Smooth muscle cell of the umbilical artery (primary cell): ENCODE results near the gene RAB3D. TPM values are rescaled to one million over a fixed set of nuclear protein-coding genes. Genes with fewer than 3 reads are reported as not detected.

ENCODE experiments used
- total RNA-seq: library from RNA; depleted of rRNA; stranded (reverse); fragments of >200 nt; gene quantifications from 2 replicates; pipeline ENCODE4 v1.2.3, GENCODE V29; 2014

The RAB3D gene
- 3.5 and 8.0 TPM in 2 replicates for total RNA-seq

GRCh38 chr19:11339254-11340098 lies at the start of gene RAB3D:
RAB3D (minus strand) TSS chr19:11339657; CDS start chr19:11337399, 2,258 bp downstream.

GRCh38 chr19:11374433-11375142 lies 35.1 kb upstream of the RAB3D start, which contains the start of gene SWSAP1:
SWSAP1 (plus strand) TSS chr19:11374666; CDS start chr19:11374681, 15 bp downstream.

GRCh38 chr19:11355160-11356073 lies 16.0 kb upstream of the RAB3D start, which contains the start of gene PLPPR2:
PLPPR2 (plus strand) TSS chr19:11355432; CDS start chr19:11357674, 2,242 bp downstream.

GRCh38 chr19:11346104-11346940 lies 6.9 kb upstream of the RAB3D start, which contains the start of the genes CCDC159 and TMEM205:
CCDC159 (plus strand) TSS chr19:11346519; CDS start chr19:11346607, 88 bp downstream.
TMEM205 (minus strand) TSS chr19:11346268; CDS start chr19:11345619, 649 bp downstream.

GRCh38 chr19:11295665-11296245 lies 43.7 kb downstream of the RAB3D start, which contains the start of gene TSPAN16:
TSPAN16 (plus strand) TSS chr19:11296160; CDS start chr19:11296298, 138 bp downstream.

Other genes with a start within 250 kb of the RAB3D start
- 3.9 and 16.1 TPM in 2 replicates for gene SPC24, start 183.9 kb downstream of the RAB3D start, total RNA-seq
- gene KANK2, start 142.1 kb downstream of the RAB3D start, total RNA-seq: 165 and 167 TPM in 2 replicates
- gene ANGPTL8, start 100.0 kb downstream of the RAB3D start, total RNA-seq: not detected in 2 replicates
- 11.0 and 20.7 TPM in 2 replicates for gene DOCK6, start 77.1 kb downstream of the RAB3D start, total RNA-seq
- gene TSPAN16, start 43.5 kb downstream of the RAB3D start, total RNA-seq: not detected in 2 replicates
- gene TMEM205, start 6.6 kb upstream of the RAB3D start, total RNA-seq: 49.0 and 103 TPM in 2 replicates
- 4.4 and 10.4 TPM in 2 replicates for gene CCDC159, start 6.9 kb upstream of the RAB3D start, total RNA-seq
- gene PLPPR2, start 15.8 kb upstream of the RAB3D start, total RNA-seq: 20.5 and 22.4 TPM in 2 replicates
- gene SWSAP1, start 35.0 kb upstream of the RAB3D start, total RNA-seq: 0.09 and 0.30 TPM in 2 replicates
- gene EPOR, start 44.7 kb upstream of the RAB3D start, total RNA-seq: 4.8 and 7.8 TPM in 2 replicates
- gene RGL3, start 79.7 kb upstream of the RAB3D start, total RNA-seq: 0.30 TPM in 1 of 2 replicates, not detected in the other
- 0.30 TPM in 1 of 2 replicates, not detected in the other for gene ODAD3, start 95.5 kb upstream of the RAB3D start, total RNA-seq
- 173 and 300 TPM in 2 replicates for gene PRKCSH, start 96.0 kb upstream of the RAB3D start, total RNA-seq
- not detected in 2 replicates for gene ELAVL3, start 141.4 kb upstream of the RAB3D start, total RNA-seq
- 3.6 and 4.9 TPM in 2 replicates for gene ZNF653, start 166.2 kb upstream of the RAB3D start, total RNA-seq
- gene ECSIT, start 189.5 kb upstream of the RAB3D start, total RNA-seq: 24.9 and 26.1 TPM in 2 replicates
- gene CNN1, start 199.2 kb upstream of the RAB3D start, total RNA-seq: 29.5 and 106 TPM in 2 replicates
- gene ELOF1, start 219.6 kb upstream of the RAB3D start, total RNA-seq: 23.4 and 27.3 TPM in 2 replicates
- 0.59 TPM in 1 of 2 replicates, not detected in the other for gene ACP5, start 238.0 kb upstream of the RAB3D start, total RNA-seq